SK-N-MC (cell line): ENCODE results near the gene ISLR.

Experiments used
- DNase-seq: peaks from one replicate; pipeline ENCODE4 v3.0.0-alpha.2; 2011; ENCODE audit warnings: low read depth, low spot score
- H3K27ac ChIP-seq: fragments of 200-600 bp; sonication (generic); 2 replicates; pipeline ENCODE4 v1.5.1; 2016; ENCODE audit warnings: mixed run types
- H3K36me3 ChIP-seq: fragments of 200-600 bp; sonication (generic); 2 replicates; pipeline ENCODE4 v1.6.1; 2017; ENCODE audit warnings: antibody characterized with exemption, low read length, mixed read lengths; ENCODE audit not compliant: insufficient read depth
- H3K4me3 ChIP-seq: fragments of 200-600 bp; sonication (generic); 2 replicates; pipeline ENCODE4 v1.5.1; 2016
- H3K9ac ChIP-seq: fragments of 200-600 bp; sonication (generic); 2 replicates; pipeline ENCODE4 v1.8.0; 2017; ENCODE audit warnings: mixed run types, mixed read lengths; ENCODE audit not compliant: insufficient read length
- H3K9me3 ChIP-seq: fragments of 200-600 bp; sonication (generic); 2 replicates; pipeline ENCODE4 v1.6.1; 2017; ENCODE audit warnings: low read depth, mild to moderate bottlenecking, antibody characterized with exemption, low read length, moderate library complexity, mixed read lengths
- EZH2 ChIP-seq: fragments of 200-600 bp; sonication (generic); IDR thresholded peaks from one replicate; pipeline ENCODE4 v1.6.1; 2017; ENCODE audit warnings: antibody characterized with exemption
- FOXP2 ChIP-seq: optimal IDR thresholded peaks from 2 replicates; pipeline ENCODE3; 2011; ENCODE audit warnings: mild to moderate bottlenecking, moderate library complexity; ENCODE audit not compliant: insufficient read depth; ENCODE audit errors: extremely low read length, control extremely low read depth
- POLR2AphosphoS5 ChIP-seq: IDR thresholded peaks from 2 replicates; pipeline ENCODE4 v1.6.1; 2012; ENCODE audit warnings: mild to moderate bottlenecking, low read depth, low read length, borderline replicate concordance

The ISLR gene

GRCh38 chr15:74129586-74130154 lies 43.8 kb upstream of the ISLR start:
- peak overlapping the region; percentile 49 for H3K4me3 ChIP-seq

GRCh38 chr15:74130155-74130848 lies 43.2 kb upstream of the ISLR start, which contains the start of gene ISLR2:
ISLR2 (plus strand) TSS chr15:74130586; CDS start chr15:74132755, 2,169 bp downstream.
- peak within 1 kb of the TSS; percentile 63 for H3K4me3 ChIP-seq
- no peaks in the 10 kb centered on the region for H3K9me3 ChIP-seq
- no peaks in the 10 kb centered on the region for H3K36me3 ChIP-seq
- H3K27ac ChIP-seq: no peak within 1 kb of the TSS
- TF ChIP-seq POLR2AphosphoS5 (no peak), EZH2 (no peak), FOXP2 (no peak)
- H3K9ac ChIP-seq: no peak within 1 kb of the TSS
- no peak for DNase-seq

More at GRCh38 chr15:74129586-74130154, 43.8 kb upstream of the ISLR start:
- Histone ChIP-seq H3K9ac (no peak overlapping the region), H3K27ac (no peak overlapping the region), H3K9me3 (no peaks in the 10 kb centered on the region), H3K36me3 (no peaks in the 10 kb centered on the region)
- TF ChIP-seq POLR2AphosphoS5 (no peak), EZH2 (peak; percentile 100)
- DNase-seq: no peak

- H3K9ac ChIP-seq: no peak overlapping the region
- H3K4me3 ChIP-seq: peak overlapping the region; percentile 63
Measured at GRCh38 chr15:74130849-74131627, 42.5 kb upstream of the ISLR start.

GRCh38 chr15:74131628-74132413 lies 41.7 kb upstream of the ISLR start:
- Histone ChIP-seq H3K4me3 (no peak overlapping the region), H3K9me3 (no peaks in the 10 kb centered on the region), H3K27ac (no peak overlapping the region), H3K36me3 (no peaks in the 10 kb centered on the region), H3K9ac (no peak overlapping the region)
- no peak for DNase-seq
- no peak for TF ChIP-seq EZH2
- no peak for TF ChIP-seq FOXP2
- no peak for TF ChIP-seq POLR2AphosphoS5

More at GRCh38 chr15:74130849-74131627, 42.5 kb upstream of the ISLR start:
- TF ChIP-seq POLR2AphosphoS5: no peak
- TF ChIP-seq FOXP2: no peak
- TF ChIP-seq EZH2: no peak
- H3K27ac ChIP-seq: no peak overlapping the region
- H3K36me3 ChIP-seq: no peaks in the 10 kb centered on the region
- H3K9me3 ChIP-seq: no peaks in the 10 kb centered on the region
- DNase-seq: no peak

GRCh38 chr15:74132681-74133651 lies 40.5 kb upstream of the ISLR start:
- Histone ChIP-seq H3K9ac (no peak overlapping the region), H3K27ac (no peak overlapping the region), H3K4me3 (no peak overlapping the region), H3K9me3 (no peaks in the 10 kb centered on the region), H3K36me3 (no peaks in the 10 kb centered on the region)
- TF ChIP-seq POLR2AphosphoS5: no peak
- DNase-seq: no peak

GRCh38 chr15:74133694-74134386 lies 39.7 kb upstream of the ISLR start:
- no peak overlapping the region for H3K9ac ChIP-seq
- no peak overlapping the region for H3K27ac ChIP-seq
- H3K36me3 ChIP-seq: no peaks in the 10 kb centered on the region
- no peak overlapping the region for H3K4me3 ChIP-seq
- no peaks in the 10 kb centered on the region for H3K9me3 ChIP-seq
- TF ChIP-seq FOXP2 (no peak), EZH2 (no peak), POLR2AphosphoS5 (no peak)
- no peak for DNase-seq

GRCh38 chr15:74134387-74135027 lies 39.0 kb upstream of the ISLR start:
- no peaks in the 10 kb centered on the region for H3K9me3 ChIP-seq
- H3K36me3 ChIP-seq: no peaks in the 10 kb centered on the region
- H3K27ac ChIP-seq: no peak overlapping the region
- no peak overlapping the region for H3K9ac ChIP-seq
- H3K4me3 ChIP-seq: no peak overlapping the region
- no peak for TF ChIP-seq POLR2AphosphoS5
- DNase-seq: no peak
